MM.1S (cell line): ENCODE data around the gene FARSA.
A peak's percentile ranks its signal among the peaks of the same experiment; 100 is the strongest.

Experiments
- DNase-seq: peaks from one replicate; pipeline ENCODE4 v3.0.0-alpha.2; 2015
- H2AFZ ChIP-seq: fragments of 300-600 bp; sonication (generic); 2 replicates; pipeline ENCODE4 v1.6.0; 2016; ENCODE audit warnings: antibody characterized with exemption, low read length
- H3F3A ChIP-seq: fragments of 300-600 bp; sonication (generic); 2 replicates; pipeline ENCODE4 v1.6.1; 2016; ENCODE audit warnings: mild to moderate bottlenecking, antibody characterized with exemption, low read length, moderate library complexity, mixed read lengths; ENCODE audit not compliant: insufficient read depth
- H3K27ac ChIP-seq: fragments of 300-600 bp; sonication (generic); 2 replicates; pipeline ENCODE4 v1.5.1; 2016; ENCODE audit warnings: mild to moderate bottlenecking, low read length
- H3K27me3 ChIP-seq: fragments of 300-600 bp; sonication (generic); replicated peaks from 2 replicates; pipeline ENCODE4 v1.6.0; 2016; ENCODE audit warnings: low read length; ENCODE audit not compliant: insufficient read depth
- H3K36me3 ChIP-seq: fragments of 300-600 bp; sonication (generic); replicated peaks from 2 replicates; pipeline ENCODE4 v1.6.1; 2016; ENCODE audit warnings: mild to moderate bottlenecking, low read length, mixed read lengths; ENCODE audit not compliant: insufficient read depth
- H3K4me1 ChIP-seq: fragments of 300-600 bp; sonication (generic); 2 replicates; pipeline ENCODE4 v1.6.1; 2016; ENCODE audit warnings: low read length, mixed read lengths
- H3K4me2 ChIP-seq: fragments of 300-600 bp; sonication (generic); 2 replicates; pipeline ENCODE4 v1.6.0; 2016; ENCODE audit warnings: low read depth, low read length
- H3K4me3 ChIP-seq: fragments of 300-600 bp; sonication (generic); 2 replicates; pipeline ENCODE4 v1.5.1; 2016; ENCODE audit warnings: low read length, mixed read lengths
- H3K79me2 ChIP-seq: fragments of 300-600 bp; sonication (generic); 2 replicates; pipeline ENCODE4 v1.6.1; 2016; ENCODE audit warnings: mixed run types, low read length, mixed read lengths
- H3K9ac ChIP-seq: fragments of 300-600 bp; sonication (generic); 2 replicates; pipeline ENCODE4 v1.6.1; 2016; ENCODE audit warnings: low read length, mixed read lengths
- H3K9me2 ChIP-seq: fragments of 300-600 bp; sonication (generic); replicated peaks from 2 replicates; pipeline ENCODE4 v1.6.1; 2016; ENCODE audit warnings: mild to moderate bottlenecking, low read length, mixed read lengths; ENCODE audit not compliant: insufficient read depth
- H3K9me3 ChIP-seq: fragments of 300-600 bp; sonication (generic); replicated peaks from 2 replicates; pipeline ENCODE4 v1.6.1; 2016; ENCODE audit warnings: mild to moderate bottlenecking, low read length, mixed read lengths; ENCODE audit not compliant: insufficient read depth
- H4K20me1 ChIP-seq: fragments of 300-600 bp; sonication (generic); 2 replicates; pipeline ENCODE4 v1.6.1; 2016; ENCODE audit warnings: mild to moderate bottlenecking, low read length, moderate library complexity, mixed read lengths; ENCODE audit not compliant: insufficient read depth
- CTCF ChIP-seq: fragments of 300-600 bp; sonication (generic); IDR thresholded peaks from 2 replicates; pipeline ENCODE4 v1.5.1; 2016; ENCODE audit warnings: antibody characterized with exemption, low read length, mixed read lengths
- EZH2 ChIP-seq: fragments of 300-600 bp; sonication (generic); optimal IDR thresholded peaks from 2 replicates; pipeline ENCODE3; 2017; ENCODE audit warnings: low read depth, mild to moderate bottlenecking, antibody characterized with exemption, low read length, mixed read lengths
- EZH2phosphoT487 ChIP-seq: fragments of 300-600 bp; sonication (generic); IDR thresholded peaks from 2 replicates; pipeline ENCODE4 v1.6.1; 2018; ENCODE audit warnings: antibody characterized with exemption, low read length

FARSA gene

GRCh38 chr19:12946092-12946721 is 12.7 kb upstream of the FARSA start:
- DNase-seq: peak; percentile 66

GRCh38 chr19:12945479-12946091 is 12.1 kb upstream of the FARSA start, which contains the start of gene RAD23A:
Gene RAD23A, plus strand, starts transcription at chr19:12945862. Its CDS starts 87 bp downstream, at chr19:12945949.
- Histone ChIP-seq H3K4me3 (peak within 1 kb of the TSS; percentile 86), H4K20me1 (no peaks in the 10 kb centered on the region; the same call in 1 of the 2 replicates), H3K79me2 (peaks cover 68% of the 10 kb centered on the region), H2AFZ (no peak within 1 kb of the TSS), H3K36me3 (peaks cover 25% of the 10 kb centered on the region), H3K9ac (peak within 1 kb of the TSS; percentile 83), H3K27me3 (no peaks in the 10 kb centered on the region), H3F3A (peaks cover 57% of the 10 kb centered on the region), H3K4me1 (peaks cover 28% of the 10 kb centered on the region), H3K9me3 (no peaks in the 10 kb centered on the region), H3K4me2 (peak within 1 kb of the TSS; percentile 88), H3K9me2 (no peaks in the 10 kb centered on the region), H3K27ac (peak within 1 kb of the TSS; percentile 79)
- TF ChIP-seq CTCF (no peak), EZH2phosphoT487 (no peak), EZH2 (no peak)
- peak; percentile 98 for DNase-seq

More at GRCh38 chr19:12946092-12946721, 12.7 kb upstream of the FARSA start:
- peak overlapping the region; percentile 88 for H3K4me2 ChIP-seq
- peaks cover 20% of the 10 kb centered on the region for H3K36me3 ChIP-seq
- H3K9me3 ChIP-seq: no peaks in the 10 kb centered on the region
- no peak overlapping the region for H2AFZ ChIP-seq
- TF ChIP-seq EZH2phosphoT487 (no peak), CTCF (no peak)
- H3K9ac ChIP-seq: peak overlapping the region; percentile 83
- peaks cover 22% of the 10 kb centered on the region for H3K4me1 ChIP-seq
- no peaks in the 10 kb centered on the region for H3K27me3 ChIP-seq
- H3K4me3 ChIP-seq: peak overlapping the region; percentile 86
- peaks cover 67% of the 10 kb centered on the region for H3K79me2 ChIP-seq
- H3F3A ChIP-seq: peaks cover 51% of the 10 kb centered on the region
- no peaks in the 10 kb centered on the region; the same call in 1 of the 2 replicates for H4K20me1 ChIP-seq
- H3K27ac ChIP-seq: peak overlapping the region; percentile 79
- no peaks in the 10 kb centered on the region for H3K9me2 ChIP-seq

- no peak overlapping the region for H3K4me3 ChIP-seq
- no peaks in the 10 kb centered on the region for H3K27me3 ChIP-seq
- H4K20me1 ChIP-seq: peaks cover 11% of the 10 kb centered on the region
- DNase-seq: no peak
- no peak for TF ChIP-seq CTCF
- TF ChIP-seq EZH2: no peak
- TF ChIP-seq EZH2phosphoT487: no peak
- no peak overlapping the region for H3K9ac ChIP-seq
- H3K9me2 ChIP-seq: no peaks in the 10 kb centered on the region
- peak overlapping the region; percentile 79 for H3K27ac ChIP-seq
- H3K9me3 ChIP-seq: no peaks in the 10 kb centered on the region
- no peak overlapping the region for H3K4me2 ChIP-seq
- peaks cover 71% of the 10 kb centered on the region for H3F3A ChIP-seq
- H3K4me1 ChIP-seq: peaks cover 40% of the 10 kb centered on the region
- H3K36me3 ChIP-seq: peaks cover 36% of the 10 kb centered on the region
- H3K79me2 ChIP-seq: peaks cover 71% of the 10 kb centered on the region
- no peak overlapping the region for H2AFZ ChIP-seq
These were observed 10.7 kb upstream of the FARSA start for GRCh38 chr19:12944104-12944674.
